Measurements from ENCODE around the gene IGFBP4. TPM values are rescaled to one million over a fixed set of nuclear protein-coding genes. Genes with fewer than 3 reads are reported as not detected.
A peak's percentile ranks its signal among the peaks of the same experiment; 100 is the strongest.

Gene IGFBP4
- total and polyA plus RNA-seq, 2 of the 4 experiments (the other 2 are of a cell fraction): 308 to 1,187 TPM

- H4K8ac ChIP-seq (ENCODE audit: low read depth in 2 of 2, low read length in 2 of 2): no peak overlapping the region
- H3K4me3 ChIP-seq (ENCODE audit: insufficient read depth, low read depth, low read length): peak overlapping the region; percentile 65
- TSS peak; percentile 45 for BruUV-seq (replicated peaks)
- peak overlapping the region; percentile 61 for H3K4me2 ChIP-seq (ENCODE audit: low read depth, low read length)
- CTCF ChIA-PET: interaction anchor here (0.9 to 2.0 kb wide), 2 partner anchors 59 to 144 kb away, joined by 4 to 9 read pairs; no protein-coding TSS in a partner anchor
- peak overlapping the region; percentile 47; the same call in 1 of the 2 replicates for H3K56ac ChIP-seq (ENCODE audit: extremely low read depth, insufficient read depth, low read length)
- no peak overlapping the region for H2AK9ac ChIP-seq (replicated peaks; ENCODE audit: low read depth, low read length, poor library complexity)
- intact Hi-C loops (cut with micrococcal nuclease): no loop called here
- H4K5ac ChIP-seq (ENCODE audit: low read depth, low read length): no peak overlapping the region
- no peak overlapping the region for H2AFZ ChIP-seq (replicated peaks; ENCODE audit: low read length, poor library complexity)
- WGBS, 2 experiments (ENCODE audit: extremely low coverage in 2 of 2, insufficient read length in 1 of 2): no CpG with 5 or more reads among the region's 3 CpGs
- TF ChIP-seq RCOR1 (IDR thresholded peaks at IDR 0.05; ENCODE audit: insufficient replicate concordance, low read length): no peak
- TF ChIP-seq, protein P1, sequence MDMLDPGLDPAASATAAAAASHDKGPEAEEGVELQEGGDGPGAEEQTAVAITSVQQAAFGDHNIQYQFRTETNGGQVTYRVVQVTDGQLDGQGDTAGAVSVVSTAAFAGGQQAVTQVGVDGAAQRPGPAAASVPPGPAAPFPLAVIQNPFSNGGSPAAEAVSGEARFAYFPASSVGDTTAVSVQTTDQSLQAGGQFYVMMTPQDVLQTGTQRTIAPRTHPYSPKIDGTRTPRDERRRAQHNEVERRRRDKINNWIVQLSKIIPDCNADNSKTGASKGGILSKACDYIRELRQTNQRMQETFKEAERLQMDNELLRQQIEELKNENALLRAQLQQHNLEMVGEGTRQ (IDR thresholded peaks at IDR 0.05; ENCODE audit: low read depth, low read length): no peak
- no peak for TF ChIP-seq RAD21 (IDR thresholded peaks at IDR 0.05; ENCODE audit: low read length)
- TF ChIP-seq, protein P2, sequence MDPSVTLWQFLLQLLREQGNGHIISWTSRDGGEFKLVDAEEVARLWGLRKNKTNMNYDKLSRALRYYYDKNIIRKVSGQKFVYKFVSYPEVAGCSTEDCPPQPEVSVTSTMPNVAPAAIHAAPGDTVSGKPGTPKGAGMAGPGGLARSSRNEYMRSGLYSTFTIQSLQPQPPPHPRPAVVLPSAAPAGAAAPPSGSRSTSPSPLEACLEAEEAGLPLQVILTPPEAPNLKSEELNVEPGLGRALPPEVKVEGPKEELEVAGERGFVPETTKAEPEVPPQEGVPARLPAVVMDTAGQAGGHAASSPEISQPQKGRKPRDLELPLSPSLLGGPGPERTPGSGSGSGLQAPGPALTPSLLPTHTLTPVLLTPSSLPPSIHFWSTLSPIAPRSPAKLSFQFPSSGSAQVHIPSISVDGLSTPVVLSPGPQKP (IDR thresholded peaks at IDR 0.05; ENCODE audit: borderline replicate concordance, low read depth, low read length): no peak
- TF ChIP-seq CEBPB (IDR thresholded peaks at IDR 0.05; ENCODE audit: low read depth, low read length): no peak
- H3K9me1 ChIP-seq (ENCODE audit: insufficient read depth, low read length): no peaks in the 10 kb centered on the region
- ATAC-seq (ENCODE audit: low read depth): no peak
- no peaks in the 10 kb centered on the region for H3K9me3 ChIP-seq (ENCODE audit: control insufficient read depth, insufficient read depth, low read length)
- H3K4me1 ChIP-seq (ENCODE audit: control insufficient read depth, insufficient read depth, low read length): no peaks in the 10 kb centered on the region
- H3K27me3 ChIP-seq (ENCODE audit: control insufficient read depth, insufficient read depth, low read length): no peaks in the 10 kb centered on the region
- no peak overlapping the region for H2AK5ac ChIP-seq (ENCODE audit: low read depth, low read length)
- H3K14ac ChIP-seq (replicated peaks; ENCODE audit: low read depth, low read length): no peak overlapping the region
- no peak overlapping the region for H2BK20ac ChIP-seq (ENCODE audit: low read depth, low read length)
- H2BK5ac ChIP-seq (ENCODE audit: low read depth, low read length, poor library complexity, severe bottlenecking): no peak overlapping the region
- no peak for DNase-seq
- H3K18ac ChIP-seq (ENCODE audit: low read depth, low read length): no peak overlapping the region
- peak overlapping the region; percentile 67 for H3K23ac ChIP-seq (ENCODE audit: low read depth, low read length)
- POLR2A ChIA-PET (ENCODE audit: unreplicated experiment): interaction anchor here (0.6 to 0.7 kb wide), 2 partner anchors 30 to 95 kb away, joined by 3 to 6 read pairs; no protein-coding TSS in a partner anchor
- H2BK120ac ChIP-seq (ENCODE audit: low read depth, low read length): no peak overlapping the region
- H4K20me1 ChIP-seq (ENCODE audit: insufficient read depth, low read length): no peaks in the 10 kb centered on the region
- peaks cover 22 to 24% of the 10 kb centered on the region in 2 experiments for H3K79me1 ChIP-seq (ENCODE audit: low read depth in 1 of 2, low read length in 2 of 2)
- H2BK15ac ChIP-seq (ENCODE audit: low read depth, low read length): no peak overlapping the region
- H3K9ac ChIP-seq (ENCODE audit: low read depth, low read length): peak overlapping the region; percentile 56; the same call in 1 of the 2 replicates
- in situ Hi-C loops (cut with MboI; ENCODE audit: low sequenced_read_pairs): no loop called here
- H4K91ac ChIP-seq (ENCODE audit: insufficient read depth, low read depth, low read length): no peak overlapping the region
- dilution Hi-C loops (cut with HindIII; ENCODE audit: low sequenced_read_pairs, unreplicated experiment): no loop called here
- no peak overlapping the region for H3K27ac ChIP-seq (ENCODE audit: insufficient read depth, low read length)
- no peak overlapping the region for H3K4ac ChIP-seq (ENCODE audit: low read depth, low read length)
- peaks cover 1% of the 10 kb centered on the region; the same call in 1 of the 2 replicates for H3K36me3 ChIP-seq (ENCODE audit: control insufficient read depth, insufficient read depth, low read length)
These were observed 26.6 kb upstream of the IGFBP4 start for GRCh38 chr17:40416671-40417070.
